Measurements from ENCODE around the gene MARK1. TPM values are rescaled to one million over a fixed set of nuclear protein-coding genes. Genes with fewer than 3 reads are reported as not detected.

The MARK1 gene
- total and polyA plus RNA-seq, 10 of the 15 experiments (the other 5 are each of a cell fraction or from before 2014, with no cell fraction given) = 0.02 to 0.67 (median 0.12) TPM; not detected in 6

- TF ChIP-seq, protein P1, sequence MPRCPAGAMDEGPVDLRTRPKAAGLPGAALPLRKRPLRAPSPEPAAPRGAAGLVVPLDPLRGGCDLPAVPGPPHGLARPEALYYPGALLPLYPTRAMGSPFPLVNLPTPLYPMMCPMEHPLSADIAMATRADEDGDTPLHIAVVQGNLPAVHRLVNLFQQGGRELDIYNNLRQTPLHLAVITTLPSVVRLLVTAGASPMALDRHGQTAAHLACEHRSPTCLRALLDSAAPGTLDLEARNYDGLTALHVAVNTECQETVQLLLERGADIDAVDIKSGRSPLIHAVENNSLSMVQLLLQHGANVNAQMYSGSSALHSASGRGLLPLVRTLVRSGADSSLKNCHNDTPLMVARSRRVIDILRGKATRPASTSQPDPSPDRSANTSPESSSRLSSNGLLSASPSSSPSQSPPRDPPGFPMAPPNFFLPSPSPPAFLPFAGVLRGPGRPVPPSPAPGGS (IDR thresholded peaks at IDR 0.05; ENCODE audit: borderline replicate concordance, insufficient read depth, low read depth, low read length, poor library complexity, severe bottlenecking) = no peak
These were observed 128.2 kb downstream of the MARK1 start (continued) for GRCh38 chr1:220655961-220656740.

GRCh38 chr1:220666349-220666748, 138.4 kb downstream of the MARK1 start:
- H3K9me3 ChIP-seq (replicated peaks; ENCODE audit: control insufficient read depth, insufficient read depth, low read length) = no peaks in the 10 kb centered on the region
- no peak for DNase-seq (ENCODE audit: low read depth, low spot score)
- no peak overlapping the region for H3K4me3 ChIP-seq
- H3K4me1 ChIP-seq (ENCODE audit: control insufficient read depth, insufficient read depth, low read length) = no peaks in the 10 kb centered on the region
- in situ Hi-C loops (cut with MboI) (no loop called here), intact Hi-C loops (cut with micrococcal nuclease; ENCODE audit: unreplicated experiment) (no loop called here)
- ATAC-seq = no peak
- no peak overlapping the region for H2AFZ ChIP-seq (ENCODE audit: control insufficient read depth, low read depth, low read length)
- no peak overlapping the region for H3K9ac ChIP-seq (ENCODE audit: control insufficient read depth, insufficient read depth, low read length)
- ChIA-PET SMC1A (ENCODE audit: uncharacterized antibody, unreplicated experiment) (no interaction called here), POLR2A (no interaction called here), RAD21 (ENCODE audit: unreplicated experiment) (no interaction called here), CTCF (interaction anchor here (0.7 kb wide), 1 partner anchor 113 kb away, joined by 3 read pairs; no protein-coding TSS in a partner anchor)
- H3K79me2 ChIP-seq (ENCODE audit: control insufficient read depth, insufficient read depth, low read length) = no peaks in the 10 kb centered on the region
- H4K20me1 ChIP-seq (ENCODE audit: control insufficient read depth, insufficient read depth) = no peaks in the 10 kb centered on the region
- H3K27ac ChIP-seq (ENCODE audit: control insufficient read depth, insufficient read depth) = no peak overlapping the region
- 35% methylated on average over 3 of the region's 3 CpGs for WGBS (ENCODE audit: insufficient coverage, insufficient replicate concordance, low lambda C conversion rate, missing lambda C conversion rate)
- no peaks in the 10 kb centered on the region for H3K27me3 ChIP-seq (replicated peaks in 1 of 2; ENCODE audit: control insufficient read depth in 2 of 2, insufficient read depth in 2 of 2, low read length in 1 of 2)
- no TSS peak for BruUV-seq (replicated peaks)
- no peaks in the 10 kb centered on the region for H3K36me3 ChIP-seq (ENCODE audit: control insufficient read depth in 2 of 2, insufficient read depth in 2 of 2, low read length in 1 of 2)
- no peak overlapping the region for H3K4me2 ChIP-seq (ENCODE audit: control insufficient read depth, insufficient read depth)
- FAIRE-seq = no peak
- no peak for TF ChIP-seq ZSCAN29 (IDR thresholded peaks at IDR 0.05)
- TF ChIP-seq WRNIP1 (IDR thresholded peaks at IDR 0.05; ENCODE audit: borderline replicate concordance, low read depth, low read length) = no peak
- TF ChIP-seq SPI1 (IDR thresholded peaks at IDR 0.05; ENCODE audit: borderline replicate concordance, insufficient read depth, low read depth, low read length) = no peak
- TF ChIP-seq NR2C2 (IDR thresholded peaks at IDR 0.05; ENCODE audit: borderline replicate concordance, control insufficient read depth, insufficient read length, low read depth) = no peak
- TF ChIP-seq RAD51 (IDR thresholded peaks at IDR 0.05) = no peak
- TF ChIP-seq SREBF2 (IDR thresholded peaks at IDR 0.05; ENCODE audit: low read length) = no peak
- no peak for TF ChIP-seq TCF3 (IDR thresholded peaks at IDR 0.05; ENCODE audit: borderline replicate concordance, insufficient read depth, low read depth, low read length)
- no peak for TF ChIP-seq SUZ12 (IDR thresholded peaks at IDR 0.05; ENCODE audit: unreplicated experiment)
- TF ChIP-seq, protein P2, sequence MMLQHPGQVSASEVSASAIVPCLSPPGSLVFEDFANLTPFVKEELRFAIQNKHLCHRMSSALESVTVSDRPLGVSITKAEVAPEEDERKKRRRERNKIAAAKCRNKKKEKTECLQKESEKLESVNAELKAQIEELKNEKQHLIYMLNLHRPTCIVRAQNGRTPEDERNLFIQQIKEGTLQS (IDR thresholded peaks at IDR 0.05; ENCODE audit: borderline replicate concordance, extremely low read depth, low read depth, low read length) = no peak
- no peak for TF ChIP-seq RUNX3 (IDR thresholded peaks at IDR 0.05; ENCODE audit: low read length)
- no peak for TF ChIP-seq NRF1 (conservative IDR thresholded peaks at IDR 0.05; ENCODE audit: low read depth, low read length)
- TF ChIP-seq BACH1 (IDR thresholded peaks at IDR 0.05; ENCODE audit: borderline replicate concordance) = no peak
- TF ChIP-seq TARDBP (IDR thresholded peaks at IDR 0.05; ENCODE audit: borderline replicate concordance) = no peak
- TF ChIP-seq RAD21 (IDR thresholded peaks at IDR 0.05; ENCODE audit: insufficient read depth, low read depth, low read length) = no peak
- TF ChIP-seq POLR2AphosphoS5 (IDR thresholded peaks at IDR 0.05; ENCODE audit: low read length) = no peak
- TF ChIP-seq PKNOX1 (IDR thresholded peaks at IDR 0.05) = no peak
- TF ChIP-seq, protein P1 (IDR thresholded peaks at IDR 0.05; ENCODE audit: borderline replicate concordance, insufficient read depth, low read depth, low read length, poor library complexity, severe bottlenecking) = no peak

Data from GM12878 (cell line).